GM21717 (cell line): ENCODE measurements around the gene SOHLH2.

ENCODE experiments used
- ATAC-seq: cut with Tn5 transposase; IDR thresholded peaks from one replicate; pipeline ENCODE4 v1.9.1; 2021; ENCODE audit warnings: mild to moderate bottlenecking, moderate library complexity; ENCODE audit not compliant: unreplicated experiment

The SOHLH2 gene

GRCh38 chr13:36214163-36214921, at the start of gene SOHLH2:
SOHLH2 (minus strand) TSS chr13:36214556; CDS start chr13:36214526, 30 bp downstream.
- no peak for ATAC-seq

GRCh38 chr13:36261976-36262375, 47.6 kb upstream of the SOHLH2 start:
- ATAC-seq: no peak

GRCh38 chr13:36261011-36261410, 46.7 kb upstream of the SOHLH2 start:
- ATAC-seq: no peak

- no peak for ATAC-seq
These were observed 45.2 kb upstream of the SOHLH2 start for GRCh38 chr13:36259361-36260137.

GRCh38 chr13:36258831-36259230, 44.5 kb upstream of the SOHLH2 start:
- no peak for ATAC-seq

- no peak for ATAC-seq
These were observed 37.2 kb upstream of the SOHLH2 start for GRCh38 chr13:36251526-36251925.

- ATAC-seq: no peak
These were observed 36.7 kb upstream of the SOHLH2 start for GRCh38 chr13:36251017-36251416.

- no peak for ATAC-seq
These were observed 34.3 kb upstream of the SOHLH2 start for GRCh38 chr13:36248700-36249099.

GRCh38 chr13:36244990-36245389, 30.6 kb upstream of the SOHLH2 start:
- ATAC-seq: no peak

- no peak for ATAC-seq
These were observed 29.7 kb upstream of the SOHLH2 start for GRCh38 chr13:36244073-36244472.

GRCh38 chr13:36242761-36243160, 28.4 kb upstream of the SOHLH2 start:
- ATAC-seq: no peak

- ATAC-seq: no peak
These were observed 16.9 kb upstream of the SOHLH2 start for GRCh38 chr13:36231236-36231635.

GRCh38 chr13:36224730-36225129, 10.4 kb upstream of the SOHLH2 start:
- no peak for ATAC-seq

- no peak for ATAC-seq
These were observed 5.5 kb upstream of the SOHLH2 start for GRCh38 chr13:36219883-36220282.

GRCh38 chr13:36217456-36217855, 3.1 kb upstream of the SOHLH2 start:
- no peak for ATAC-seq

GRCh38 chr13:36212789-36213188, 1.6 kb downstream of the SOHLH2 start:
- ATAC-seq: no peak

GRCh38 chr13:36211567-36211966, 2.8 kb downstream of the SOHLH2 start:
- ATAC-seq: no peak

GRCh38 chr13:36210738-36211137, 3.6 kb downstream of the SOHLH2 start:
- no peak for ATAC-seq

GRCh38 chr13:36207672-36208071, 6.7 kb downstream of the SOHLH2 start:
- no peak for ATAC-seq

- ATAC-seq: no peak
These were observed 21.1 kb downstream of the SOHLH2 start for GRCh38 chr13:36193151-36193855.

- ATAC-seq: no peak
These were observed 22.2 kb downstream of the SOHLH2 start for GRCh38 chr13:36192166-36192565.

- ATAC-seq: no peak
These were observed 23.6 kb downstream of the SOHLH2 start for GRCh38 chr13:36190771-36191170.
